Stimulated activated CD4-positive, alpha-beta T cell treated with anti-CD3 and anti-CD28 coated beads, TNF-alpha, amount 100 ng/mL, for 24 hours (primary cell): ENCODE data around the gene SREBF2.
"Not testable (repeated sequence)": the region's sequence is repeated elsewhere in the genome, so short reads cannot be mapped to it uniquely, and the experiment has no call there.

Experiments
- DNase-seq, 3 experiments: peaks; one replicate each; pipeline ENCODE4 v3.0.0-alpha.2; 2020; ENCODE audit warnings: low read depth in 3 of 3

SREBF2 gene

DNA sequence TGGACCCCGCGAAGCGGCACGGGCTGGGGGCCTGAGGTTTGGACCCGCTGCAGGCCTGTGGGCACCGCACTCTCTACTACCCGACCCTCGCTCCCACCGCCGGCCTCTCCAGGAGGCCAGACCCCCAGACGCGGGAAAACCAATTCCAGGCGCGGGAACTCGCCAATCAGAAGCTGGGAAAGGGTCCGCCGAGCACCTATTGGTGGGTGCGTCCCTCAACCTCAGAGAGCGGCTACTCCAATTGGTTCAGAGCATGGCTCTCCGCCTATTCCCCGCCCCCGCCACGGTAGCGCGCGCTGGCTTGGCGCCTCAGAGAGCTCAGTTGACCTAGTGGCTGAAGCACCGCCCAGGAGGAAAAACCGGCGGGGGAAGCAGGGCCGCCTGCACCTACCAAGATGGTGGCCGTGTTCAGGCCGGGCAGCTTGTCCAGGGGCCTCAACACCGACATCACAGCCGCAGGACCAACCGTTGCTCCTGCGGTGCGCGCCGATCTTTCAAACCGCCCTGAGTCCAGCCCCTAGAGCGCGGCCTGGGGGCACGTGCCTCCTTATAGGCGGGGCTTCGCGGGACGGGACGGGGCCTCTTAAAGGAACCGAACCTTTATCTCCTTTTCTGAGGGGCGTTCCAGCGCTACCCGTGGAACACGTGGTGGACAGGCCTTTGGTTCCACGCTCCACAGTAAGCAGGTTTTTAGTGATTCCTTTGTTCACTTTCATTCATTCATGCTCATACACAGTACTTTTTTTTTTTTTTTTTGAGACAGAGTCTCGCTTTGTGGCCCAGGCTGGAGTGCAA is 113.9 kb downstream of the SREBF2 start, which contains the start of gene CENPM:
Gene CENPM (minus strand): TSS at position 524 of the 795 bp plus-strand sequence. CDS start 76 bp downstream, at position 448.
- DNase-seq: peak; percentile 85 to 96 (median 90)

DNA sequence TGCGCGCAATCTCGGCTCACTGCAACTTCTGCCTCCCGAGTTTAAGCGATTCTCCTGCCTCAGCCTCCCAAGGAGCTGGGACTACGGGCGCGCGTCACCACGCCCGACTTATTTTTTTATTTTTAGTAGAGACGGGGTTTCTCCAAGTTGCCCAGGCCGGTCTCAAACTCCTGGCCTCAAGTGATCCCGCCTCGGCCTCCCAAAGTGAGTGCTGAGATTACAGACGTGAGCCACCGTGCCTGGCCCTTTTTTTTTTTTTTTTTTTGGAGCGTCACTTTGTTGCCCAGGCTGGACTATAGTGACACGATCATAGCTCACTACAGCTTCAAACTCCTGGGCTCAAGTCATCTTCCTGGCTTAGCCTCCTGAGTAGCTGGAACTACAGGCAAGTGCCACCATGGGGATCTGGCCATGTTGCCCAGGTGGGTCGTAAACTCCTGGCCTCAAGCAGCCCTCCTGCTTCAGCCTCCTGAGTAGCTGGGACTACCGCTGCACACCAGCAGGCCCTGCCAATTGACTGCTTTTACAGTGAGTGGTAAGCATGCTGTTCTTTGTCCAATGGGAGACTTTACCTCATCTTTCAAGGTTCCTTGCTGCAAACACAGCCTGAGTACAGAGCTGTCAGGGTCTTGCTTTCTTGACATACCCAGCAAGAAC is 114.6 kb downstream of the SREBF2 start:
- DNase-seq: no peak

DNA sequence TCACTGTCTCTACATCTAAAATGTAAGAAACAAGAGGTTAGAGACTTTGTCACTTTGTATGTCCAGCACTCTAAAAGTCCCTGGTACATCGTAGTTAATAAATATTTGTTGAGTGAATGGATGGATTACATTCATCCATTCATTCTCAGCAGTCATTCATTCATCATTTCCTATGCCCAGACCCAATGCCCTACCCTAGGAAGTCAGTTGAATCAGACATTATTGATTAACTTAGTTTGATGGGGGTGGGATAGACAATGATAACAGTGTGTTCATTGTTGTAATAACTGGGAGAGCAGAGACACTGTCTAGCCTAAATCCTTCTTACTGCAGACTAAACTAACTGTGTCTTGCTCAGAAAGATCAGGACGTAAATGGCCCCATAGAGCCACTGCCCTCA is 115.2 kb downstream of the SREBF2 start:
- no peak for DNase-seq

DNA sequence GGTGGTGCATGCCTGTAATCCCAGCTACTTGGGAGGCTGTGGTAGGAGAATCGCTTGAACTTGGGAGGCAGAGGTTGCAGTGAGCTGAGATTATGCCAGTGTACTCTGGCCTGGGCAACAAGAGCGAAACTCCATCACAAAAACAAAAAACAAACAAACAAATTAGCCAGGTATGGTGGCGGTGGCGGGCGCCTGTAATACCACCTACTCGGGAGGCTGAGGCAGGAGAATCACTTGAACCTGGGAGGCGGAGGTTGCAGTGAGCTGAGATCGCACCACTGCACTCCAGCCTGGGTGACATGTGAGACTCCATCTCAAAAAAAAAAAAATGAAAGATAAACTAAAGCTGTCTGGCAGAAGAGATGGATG is 116.0 kb downstream of the SREBF2 start:
- not testable (repeated sequence) for DNase-seq

DNA sequence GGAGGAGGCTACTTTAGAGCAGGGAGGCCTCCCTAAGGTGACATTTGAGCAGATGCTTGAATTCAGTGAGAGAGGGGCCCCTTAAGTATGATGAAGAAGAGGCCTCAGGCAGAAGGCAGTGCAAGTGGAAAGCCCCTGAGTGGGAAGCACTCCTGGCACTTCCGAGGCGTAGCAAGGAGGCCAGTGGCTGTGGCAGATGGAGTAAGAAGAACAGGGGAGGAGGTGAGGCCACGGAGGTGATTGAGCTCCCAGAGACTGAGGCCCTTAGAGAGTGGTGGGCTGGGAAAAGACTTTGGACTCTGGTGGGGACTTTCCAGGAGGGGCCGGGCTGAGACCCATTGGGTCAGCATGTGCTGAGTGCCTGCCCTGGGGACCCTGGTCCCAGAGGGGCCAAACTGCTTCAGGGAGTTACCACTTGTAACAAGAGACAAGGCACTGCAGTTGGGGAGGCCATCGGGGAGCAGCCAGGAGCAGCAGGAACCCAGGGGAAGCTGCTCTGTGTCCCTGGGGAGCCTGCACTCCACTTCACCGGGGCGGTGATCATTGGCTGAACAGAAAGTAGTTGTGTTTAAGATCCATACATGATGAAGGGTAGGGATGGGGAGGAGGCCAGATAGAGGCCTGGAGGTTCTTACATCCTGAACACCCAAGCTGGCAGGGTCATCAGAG is 116.5 kb downstream of the SREBF2 start:
- no peak for DNase-seq

DNA sequence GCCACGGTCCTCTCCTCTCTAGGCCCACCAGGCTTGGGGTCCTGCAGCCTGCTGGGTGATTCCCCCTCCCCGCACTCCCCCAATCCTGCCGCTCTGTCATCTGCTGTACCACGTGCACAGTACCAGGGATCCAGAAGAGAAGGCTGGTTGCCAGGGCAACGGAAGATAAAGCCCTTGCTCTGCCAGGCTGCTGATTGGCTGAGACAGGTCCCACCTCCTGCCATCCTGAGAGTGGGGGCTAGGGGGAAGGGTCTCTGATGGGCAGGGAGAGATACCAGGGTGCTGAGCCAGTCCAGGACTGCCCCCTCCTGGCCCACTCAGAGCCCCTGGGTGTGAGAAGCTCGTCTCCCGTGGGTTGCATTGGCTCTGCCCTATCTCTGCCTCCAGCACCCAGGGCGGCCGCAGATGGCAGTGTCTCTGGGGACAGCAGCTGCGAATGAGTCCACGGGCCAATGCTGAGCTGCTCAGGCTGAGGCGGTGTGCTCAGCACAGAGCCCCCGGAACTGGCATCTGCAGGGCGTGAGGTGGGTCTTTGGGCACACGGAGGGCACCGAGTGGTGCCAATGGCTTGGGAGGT is 119.1 kb downstream of the SREBF2 start, which contains the start of gene SMIM45:
Gene SMIM45 (plus strand): TSS at position 253 of the 577 bp plus-strand sequence.
- DNase-seq: no peak

DNA sequence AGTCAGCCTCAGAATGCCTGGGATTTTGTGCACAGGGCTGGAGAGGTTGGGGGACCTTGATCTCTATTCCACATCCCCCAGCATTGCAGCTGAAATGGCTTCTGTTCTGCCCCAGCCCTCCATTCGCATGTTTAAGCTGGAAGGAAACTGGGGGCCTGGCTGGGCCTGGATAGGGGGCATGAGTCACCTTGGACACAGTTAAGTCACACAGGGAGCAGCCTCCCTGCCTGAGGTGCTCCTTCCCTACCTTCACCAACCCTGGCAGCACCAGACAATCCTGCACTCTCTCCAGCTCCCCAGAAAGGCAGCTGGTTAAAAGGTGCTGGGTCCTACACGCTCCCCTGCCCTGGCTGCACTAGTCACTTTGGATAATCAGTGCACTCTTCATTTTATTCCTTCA is 119.8 kb downstream of the SREBF2 start:
- DNase-seq: no peak
